GM12892 (cell line): Measurements from ENCODE around the gene LILRB4. TPM values are rescaled to one million over a fixed set of nuclear protein-coding genes. Genes with fewer than 3 reads are reported as not detected.
"Not testable (repeated sequence)": the region's sequence is repeated elsewhere in the genome, so short reads cannot be mapped to it uniquely, and the experiment has no call there.

Source experiments
- DNase-seq: peaks from one replicate; pipeline ENCODE4 v3.0.0; 2011; ENCODE audit not compliant: insufficient read length
- FAIRE-seq: peaks from 2 replicates; lab custom pipeline; 2011; peaks lifted over from hg19 to GRCh38; lab: Jason Lieb, UNC
- POLR2A ChIP-seq: IDR thresholded peaks from 2 replicates; pipeline ENCODE4 v1.6.1; 2011; ENCODE audit warnings: low read depth, low read length, control low read depth
- POLR2AphosphoS5 ChIP-seq: IDR thresholded peaks from 2 replicates; pipeline ENCODE4 v1.6.1; 2011; ENCODE audit warnings: low read depth, low read length, control low read depth
- TAF1 ChIP-seq: IDR thresholded peaks from 2 replicates; pipeline ENCODE4 v1.6.1; 2011; ENCODE audit warnings: low read depth, mild to moderate bottlenecking, control low read depth, low read length, borderline replicate concordance
- polyA plus RNA-seq: library from polyadenylated mRNA; unstranded; fragments of >200 nt; gene quantifications from one replicate; pipeline ENCODE4 v1.2.1, GENCODE V29; 2012; ENCODE audit warnings: missing spikeins, inconsistent platforms; ENCODE audit not compliant: missing spikeins

Gene LILRB4
- polyA plus RNA-seq = 6.5 TPM

- FAIRE-seq (peak; percentile 60), DNase-seq (peak; percentile 46)
- TF ChIP-seq POLR2A (no peak), POLR2AphosphoS5 (no peak), TAF1 (no peak)
Observed at GRCh38 chr19:54662730-54663129, at the start of gene LILRB4. TSS of gene LILRB4 (plus strand) at chr19:54662985. CDS start at chr19:54663034, 49 bp downstream.

DNA sequence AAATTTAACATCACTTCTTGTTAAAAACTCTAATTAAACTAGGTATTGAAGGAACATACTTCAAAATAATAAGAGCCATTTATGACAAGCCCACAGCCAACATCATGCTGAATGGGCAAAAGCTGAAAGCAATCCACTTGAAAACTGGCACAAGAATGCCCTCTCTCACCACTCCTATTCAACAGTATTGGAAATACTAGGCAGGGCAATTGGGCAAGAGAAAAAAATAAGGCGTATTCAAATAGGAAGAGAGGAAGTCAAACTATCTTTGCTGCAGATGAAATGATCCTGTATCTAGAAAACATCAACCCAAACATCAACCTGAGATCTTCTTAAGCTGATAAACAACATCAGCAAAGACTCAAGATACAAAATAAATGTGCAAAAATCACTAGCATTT lies 48.1 kb upstream of the LILRB4 start:
- DNase-seq (no peak), FAIRE-seq (no peak)
- TF ChIP-seq POLR2A (no peak), POLR2AphosphoS5 (no peak), TAF1 (no peak)

GRCh38 chr19:54616057-54616456 lies 46.7 kb upstream of the LILRB4 start:
- FAIRE-seq (peak; percentile 76), DNase-seq (no peak)
- no peak for TF ChIP-seq TAF1
- no peak for TF ChIP-seq POLR2A
- no peak for TF ChIP-seq POLR2AphosphoS5

DNA sequence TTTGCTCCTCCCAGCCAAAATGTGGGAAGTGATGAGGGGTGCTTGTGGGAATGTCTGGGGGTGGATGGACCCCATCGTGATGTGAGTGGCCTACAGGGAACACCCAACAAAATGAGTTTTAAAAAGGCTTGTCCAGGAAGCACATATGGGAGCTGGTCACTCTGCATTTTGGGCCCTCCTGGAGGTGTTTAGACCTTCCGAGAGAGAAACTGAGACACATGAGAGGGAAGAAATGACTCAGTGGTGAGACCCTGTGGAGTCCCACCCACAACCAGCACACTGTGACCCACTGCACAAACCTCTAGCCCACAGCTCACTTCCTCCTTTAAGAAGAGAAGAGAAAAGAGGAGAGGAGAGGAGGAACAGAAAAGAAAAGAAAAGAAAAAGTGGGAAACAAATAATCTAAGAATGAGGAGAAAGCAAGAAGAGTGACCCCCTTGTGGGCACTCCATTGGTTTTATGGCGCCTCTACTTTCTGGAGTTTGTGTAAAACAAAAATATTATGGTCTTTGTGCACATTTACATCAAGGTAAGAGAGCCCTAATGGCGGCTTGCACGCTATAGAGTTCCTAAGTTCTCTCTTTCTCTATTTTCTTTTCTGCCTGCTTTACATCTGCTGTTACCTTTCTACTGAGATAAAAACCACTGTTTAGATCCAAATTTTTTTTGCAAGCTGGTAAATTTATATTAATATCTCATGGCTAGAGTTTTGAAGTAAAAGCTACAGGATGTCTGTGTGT lies 45.8 kb upstream of the LILRB4 start:
- TF ChIP-seq TAF1 (no peak), POLR2AphosphoS5 (peak; percentile 73), POLR2A (peak; percentile 75; the same call in 1 of the 2 replicates)
- DNase-seq (no peak), FAIRE-seq (peak; percentile 99)

GRCh38 chr19:54620464-54620863 lies 42.3 kb upstream of the LILRB4 start:
- FAIRE-seq = peak; percentile 38
- no peak for DNase-seq
- TF ChIP-seq TAF1 (no peak), POLR2A (no peak), POLR2AphosphoS5 (no peak)

GRCh38 chr19:54622431-54622830 lies 40.4 kb upstream of the LILRB4 start:
- FAIRE-seq = no peak
- TF ChIP-seq POLR2A (no peak), TAF1 (no peak), POLR2AphosphoS5 (no peak)
- no peak for DNase-seq

DNA sequence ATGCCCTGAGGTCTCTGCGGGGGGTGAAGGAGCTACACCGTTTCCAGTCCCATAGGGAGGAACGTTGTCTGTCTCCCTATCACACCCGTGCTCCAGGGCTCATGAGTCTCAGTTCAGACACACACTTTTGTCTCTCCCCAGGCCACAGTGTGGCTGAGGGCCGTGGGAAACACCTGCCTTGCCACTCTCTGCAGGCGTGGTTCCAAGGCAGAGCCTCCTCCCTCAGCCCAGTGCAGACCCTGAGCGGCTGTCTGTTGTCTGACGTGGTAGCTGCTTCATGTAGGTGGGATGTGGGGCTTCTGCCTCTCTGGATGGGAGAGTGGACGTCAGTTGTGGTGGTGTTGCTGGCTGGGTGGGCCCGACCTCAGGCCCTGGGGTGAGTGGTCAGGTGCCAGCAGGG lies 38.6 kb upstream of the LILRB4 start:
- not testable (repeated sequence) for DNase-seq, FAIRE-seq

DNA sequence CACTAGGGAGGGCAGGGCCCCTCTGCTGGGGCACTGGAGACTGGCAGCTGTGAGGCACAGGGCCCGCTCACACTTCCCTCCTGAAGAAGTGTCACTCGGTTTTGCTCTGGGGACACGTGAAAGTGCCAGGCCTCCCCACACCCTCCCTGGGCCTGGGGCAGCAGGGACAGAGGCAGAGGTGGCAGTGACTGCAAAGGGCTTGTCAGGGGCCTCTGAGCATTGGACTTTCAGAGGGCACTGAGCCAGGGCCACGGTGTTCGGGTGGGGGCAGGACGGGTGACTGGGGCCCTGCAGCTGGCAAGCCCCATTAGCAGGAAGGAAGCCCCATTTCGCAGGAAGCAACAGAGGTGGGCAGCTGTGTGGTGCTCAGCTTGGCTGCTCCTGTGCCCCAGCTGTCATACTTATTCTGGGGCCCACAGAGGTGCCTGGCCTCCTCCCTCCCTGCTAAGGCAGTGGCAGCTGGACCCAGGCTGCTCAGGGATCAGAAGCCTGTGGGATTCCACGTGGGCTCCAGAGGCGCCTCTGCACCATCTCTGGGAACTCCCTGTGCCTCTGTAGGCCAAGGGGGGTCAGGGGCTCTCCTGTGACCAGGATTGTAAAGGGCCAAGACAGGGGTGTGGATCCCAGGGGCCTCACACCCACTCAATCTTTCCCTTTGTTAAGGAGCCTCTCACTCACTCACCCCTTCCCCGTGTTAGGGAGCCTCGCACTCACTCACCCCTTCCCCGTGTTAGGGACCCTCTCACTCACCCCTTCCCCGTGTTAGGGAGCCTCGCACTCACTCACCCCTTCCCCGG lies 37.7 kb upstream of the LILRB4 start:
- not testable (repeated sequence) for DNase-seq
- FAIRE-seq = peak; percentile 74

DNA sequence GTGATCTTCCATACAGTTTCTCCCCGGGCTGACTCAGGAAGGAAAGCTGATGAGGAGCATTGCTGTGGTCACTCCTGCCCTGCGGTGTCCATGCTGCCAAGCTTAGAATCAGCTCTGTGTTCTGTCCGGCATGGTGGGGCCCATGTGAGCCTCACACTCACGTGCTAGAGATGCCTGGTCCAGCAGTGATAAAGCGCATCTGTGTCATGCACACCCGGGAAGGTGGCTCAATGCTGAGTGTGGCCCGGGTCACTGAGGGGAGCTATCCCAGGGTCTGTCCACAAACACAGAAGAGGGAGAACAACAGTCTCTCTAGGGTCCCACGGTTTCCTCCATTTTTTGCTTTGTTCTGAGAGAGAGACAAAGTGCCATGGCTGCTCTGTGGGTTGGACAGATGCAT lies 36.0 kb upstream of the LILRB4 start:
- DNase-seq = no peak
- TF ChIP-seq POLR2A = no peak
- TF ChIP-seq POLR2AphosphoS5 = no peak
- TF ChIP-seq TAF1 = no peak
- FAIRE-seq = no peak

DNA sequence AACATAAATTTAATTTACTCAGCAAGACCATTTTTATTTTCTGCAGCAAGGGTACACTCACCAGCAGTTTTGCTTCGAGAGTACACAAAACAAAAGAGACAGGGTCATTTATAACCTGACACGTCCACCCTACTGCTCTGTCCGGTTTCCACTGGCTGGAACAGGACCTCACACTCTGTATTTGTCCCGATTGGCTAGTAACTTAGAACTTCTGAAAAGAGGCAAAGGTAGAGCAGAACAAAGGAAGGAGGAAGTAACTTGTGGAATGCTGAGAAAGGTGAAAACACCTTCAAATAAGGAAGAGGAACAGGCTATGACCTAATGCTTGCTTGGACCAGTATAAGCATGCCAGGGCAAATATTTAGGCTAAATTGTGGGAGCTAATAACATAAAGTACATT lies 34.9 kb upstream of the LILRB4 start:
- FAIRE-seq = not testable (repeated sequence)

DNA sequence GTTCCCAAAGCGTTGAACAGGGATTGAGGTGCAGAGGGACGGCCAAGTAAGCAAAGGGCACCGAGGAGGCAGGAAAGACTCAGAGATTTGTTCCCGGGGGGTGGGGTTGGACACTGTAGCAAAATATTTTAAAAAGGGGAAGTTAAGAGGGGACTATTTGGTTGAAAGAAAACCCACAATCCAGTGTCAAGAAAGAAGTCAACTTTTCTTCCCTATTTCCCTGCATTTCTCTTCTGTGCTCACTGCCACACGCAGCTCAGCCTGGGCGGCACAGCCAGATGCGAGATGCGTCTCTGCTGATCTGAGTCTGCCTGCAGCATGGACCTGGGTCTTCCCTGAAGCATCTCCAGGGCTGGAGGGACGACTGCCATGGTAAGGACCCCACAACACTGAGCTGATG lies 32.5 kb upstream of the LILRB4 start, which contains the start of gene LILRB1:
Gene LILRB1 (plus strand): TSS at position 223 of the 400 bp plus-strand sequence. CDS start 590 bp downstream, outside the sequence.
- not testable (repeated sequence) for FAIRE-seq, DNase-seq

More for the DNA sequence above, 34.9 kb upstream of the LILRB4 start:
- not testable (repeated sequence) for DNase-seq

- no peak for TF ChIP-seq POLR2AphosphoS5
- TF ChIP-seq POLR2A = peak; percentile 14; the same call in 1 of the 2 replicates
- no peak for TF ChIP-seq TAF1
- DNase-seq (no peak), FAIRE-seq (no peak)
Observed at GRCh38 chr19:54630782-54631181, 32.0 kb upstream of the LILRB4 start.

GRCh38 chr19:54631489-54632337 lies 31.1 kb upstream of the LILRB4 start:
- FAIRE-seq, DNase-seq: not testable (repeated sequence)

- DNase-seq, FAIRE-seq: not testable (repeated sequence)
Observed at GRCh38 chr19:54632517-54632916, 30.3 kb upstream of the LILRB4 start.
